HG03139 (cell line): Measurements from ENCODE around the gene LATS1.
"Not testable (repeated sequence)": the region's sequence is repeated elsewhere in the genome, so short reads cannot be mapped to it uniquely, and the experiment has no call there.

Experiments used
- ATAC-seq: cut with Tn5 transposase; IDR thresholded peaks from one replicate; pipeline ENCODE4 v1.9.1; 2021; ENCODE audit not compliant: unreplicated experiment

The LATS1 gene

DNA sequence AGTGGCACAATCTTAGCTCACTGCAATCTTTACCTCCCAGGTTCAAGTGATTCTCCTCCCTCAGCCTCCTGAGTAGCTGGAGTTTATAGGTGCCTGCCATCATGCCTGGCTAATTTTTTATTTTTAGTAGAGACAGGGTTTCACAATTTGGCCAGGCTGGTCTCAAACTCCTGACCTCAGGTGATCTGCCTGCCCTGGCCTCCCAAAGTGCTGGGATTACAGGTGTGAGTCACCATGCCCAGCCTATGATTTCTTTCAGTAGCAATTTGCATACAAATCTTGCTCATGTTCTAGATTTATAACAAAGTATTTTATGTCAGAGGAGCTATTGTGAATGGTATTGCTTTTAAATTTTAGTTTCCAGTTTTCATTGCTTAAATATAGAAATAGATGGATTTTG, 45.6 kb downstream of the LATS1 start:
- not testable (repeated sequence) for ATAC-seq

GRCh38 chr6:149660028-149660427, 57.9 kb downstream of the LATS1 start:
- no peak for ATAC-seq

GRCh38 chr6:149657441-149657840, 60.5 kb downstream of the LATS1 start:
- no peak for ATAC-seq

- ATAC-seq, result no peak
These were observed 66.8 kb downstream of the LATS1 start for GRCh38 chr6:149651056-149651455.

- peak; percentile 86 for ATAC-seq
These were observed 69.5 kb downstream of the LATS1 start, which contains the start of gene KATNA1 for GRCh38 chr6:149648148-149649145. KATNA1 (minus strand) TSS chr6:149648714; CDS start chr6:149638547, 10,167 bp downstream.

DNA sequence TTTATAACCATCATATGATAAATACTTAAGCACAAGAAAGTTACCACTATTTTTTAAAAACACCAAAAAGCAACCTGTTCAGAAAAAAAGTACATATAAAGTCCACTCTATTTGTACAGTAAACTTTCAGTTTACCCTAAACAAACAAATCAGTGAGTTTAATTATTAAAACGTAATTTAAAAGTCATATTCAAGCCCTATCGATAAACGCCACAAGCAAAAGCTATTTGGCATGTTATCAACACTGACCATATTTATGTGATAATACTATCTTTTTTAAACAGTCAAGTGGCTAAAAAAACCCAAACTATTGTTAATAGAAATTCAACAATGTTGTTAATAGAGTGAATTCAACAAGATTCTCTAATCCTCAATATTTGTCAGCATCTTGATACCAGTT, 71.3 kb downstream of the LATS1 start:
- no peak for ATAC-seq

GRCh38 chr6:149642829-149643580, 74.9 kb downstream of the LATS1 start:
- ATAC-seq, result no peak

- no peak for ATAC-seq
These were observed 81.8 kb downstream of the LATS1 start for GRCh38 chr6:149636124-149636523.

DNA sequence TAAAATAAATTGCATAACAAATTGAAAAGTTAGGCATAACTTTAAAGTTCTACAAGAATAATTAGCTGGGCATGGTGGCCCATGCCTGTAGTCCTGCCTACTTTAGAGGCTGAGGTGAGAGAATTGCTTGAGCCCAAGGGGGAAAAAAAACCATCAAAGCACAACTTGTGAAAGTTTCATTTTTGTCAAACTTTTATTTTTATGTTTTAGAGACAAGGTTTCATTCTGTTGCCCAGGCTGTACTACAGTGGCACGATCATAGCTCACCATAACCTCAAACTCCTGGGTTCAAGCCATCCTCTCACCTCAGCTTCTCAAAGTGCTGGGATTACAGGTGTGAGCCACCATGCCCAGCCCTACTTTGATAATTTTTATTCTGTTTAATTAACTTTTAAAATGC, 83.6 kb downstream of the LATS1 start:
- no peak for ATAC-seq

- no peak for ATAC-seq
These were observed 88.9 kb downstream of the LATS1 start for GRCh38 chr6:149628875-149629510.

- ATAC-seq, result no peak
These were observed 90.2 kb downstream of the LATS1 start for GRCh38 chr6:149627672-149628071.

DNA sequence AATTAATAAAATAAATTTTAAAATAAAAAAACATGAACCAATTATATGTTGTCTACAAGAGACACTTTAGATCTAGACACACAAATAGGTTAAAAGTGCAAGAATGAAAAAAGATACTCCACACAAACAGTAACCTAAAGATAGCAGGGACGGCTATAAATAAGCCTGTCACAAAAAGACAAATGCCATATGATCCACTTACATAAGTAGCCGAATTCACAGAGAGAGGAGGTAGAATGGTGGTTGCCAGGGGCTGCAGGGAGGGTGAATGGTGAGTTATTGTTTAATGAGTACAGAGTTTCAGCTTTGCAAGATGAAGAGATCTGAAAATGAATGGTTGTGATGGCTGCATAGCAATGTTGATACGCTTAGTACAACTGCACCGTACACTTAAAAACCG, 102.1 kb downstream of the LATS1 start:
- ATAC-seq, result no peak

DNA sequence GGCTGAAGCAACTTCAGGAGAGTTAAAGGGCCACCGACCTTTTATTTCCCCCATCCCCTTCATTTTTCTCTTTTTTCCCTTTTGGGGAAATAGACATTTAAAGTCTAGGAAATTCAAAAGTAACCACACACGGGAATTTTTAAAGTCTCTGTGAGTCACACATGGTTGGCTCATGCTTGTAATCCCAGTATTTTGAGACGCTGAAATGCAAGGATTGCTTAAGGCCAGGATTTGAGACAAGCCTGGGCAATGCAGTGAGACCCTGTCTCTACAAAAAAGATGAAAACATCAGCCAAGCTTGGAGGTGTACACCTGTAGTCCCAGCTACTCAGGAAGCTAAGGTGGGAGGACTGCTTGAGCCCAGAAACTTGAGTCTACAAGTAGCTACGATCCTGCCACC, 103.6 kb downstream of the LATS1 start:
- no peak for ATAC-seq

GRCh38 chr6:149608381-149608982, 109.4 kb downstream of the LATS1 start:
- no peak for ATAC-seq
